CD4-positive, alpha-beta T cell treated with Interleukin-4 for 1 hour (primary cell): ENCODE results near the gene CDK18.

Experiments
- DNase-seq, 2 donors: peaks; one replicate each; pipeline ENCODE4 v3.0.0-alpha.2; 2020 to 2022

Gene CDK18

DNA sequence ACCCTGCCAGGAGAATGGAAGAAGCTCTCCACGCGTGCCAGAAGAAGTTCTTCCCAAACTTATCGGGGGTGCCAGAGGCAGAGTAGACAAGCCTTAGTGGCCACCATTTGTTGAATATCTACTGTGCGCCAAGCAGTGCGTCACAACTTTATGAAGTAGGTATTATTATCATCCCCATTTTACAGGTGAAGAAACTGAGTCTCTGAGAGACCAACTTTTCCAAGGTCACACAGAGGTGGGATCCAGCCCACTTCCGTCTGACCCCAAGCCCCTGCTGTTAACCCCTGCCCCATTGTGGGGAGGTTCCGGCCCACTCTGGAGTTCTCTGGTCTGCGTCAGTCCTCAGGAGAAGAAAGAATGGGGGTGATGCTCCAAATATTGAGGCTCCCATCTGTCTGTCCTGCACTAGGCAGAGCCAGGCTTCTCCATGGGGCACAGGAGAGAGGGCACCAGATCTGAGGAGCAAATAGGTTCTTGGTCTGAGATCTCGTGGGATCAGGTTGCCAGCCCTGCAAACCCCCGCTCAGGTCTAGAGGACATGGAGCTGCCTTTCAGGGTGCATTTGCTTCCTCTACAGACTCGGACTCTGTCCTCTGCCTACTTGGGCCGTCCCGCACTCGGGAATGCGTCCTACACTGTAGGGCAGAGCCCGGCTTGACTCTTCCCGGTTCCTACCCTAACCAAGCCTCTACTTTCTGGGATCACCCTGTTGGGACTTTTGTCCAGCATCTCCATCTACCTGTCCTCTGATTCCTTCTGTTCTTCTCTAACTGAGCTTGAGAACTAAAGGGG is 2.1 kb downstream of the CDK18 start:
- no peak for DNase-seq

DNA sequence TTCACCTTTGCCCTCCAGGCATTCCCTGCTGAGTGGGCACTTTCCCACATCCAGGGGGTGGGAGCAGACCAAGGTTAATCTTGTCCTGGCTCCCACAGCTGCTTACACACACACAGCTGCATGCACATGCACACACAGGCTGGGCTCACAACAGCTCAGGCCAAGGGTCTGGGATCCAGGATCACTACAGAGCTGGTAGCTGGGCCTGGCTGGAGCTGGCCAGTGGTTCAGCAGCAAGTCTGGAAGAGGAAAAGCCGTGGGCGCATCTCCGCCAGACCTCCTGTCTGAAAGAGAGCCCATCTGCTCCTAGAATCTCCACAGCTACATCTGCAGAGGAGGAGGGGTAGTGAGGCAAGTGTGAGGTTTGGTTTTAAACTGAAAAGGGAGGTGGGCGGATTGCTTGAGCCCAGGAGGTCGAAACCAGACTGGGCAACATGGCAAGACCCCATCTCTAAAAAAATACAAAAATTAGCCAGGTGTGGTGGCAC is 3.8 kb downstream of the CDK18 start:
- DNase-seq = no peak

GRCh38 chr1:205510308-205510950 is 6.0 kb downstream of the CDK18 start:
- DNase-seq = no peak

DNA sequence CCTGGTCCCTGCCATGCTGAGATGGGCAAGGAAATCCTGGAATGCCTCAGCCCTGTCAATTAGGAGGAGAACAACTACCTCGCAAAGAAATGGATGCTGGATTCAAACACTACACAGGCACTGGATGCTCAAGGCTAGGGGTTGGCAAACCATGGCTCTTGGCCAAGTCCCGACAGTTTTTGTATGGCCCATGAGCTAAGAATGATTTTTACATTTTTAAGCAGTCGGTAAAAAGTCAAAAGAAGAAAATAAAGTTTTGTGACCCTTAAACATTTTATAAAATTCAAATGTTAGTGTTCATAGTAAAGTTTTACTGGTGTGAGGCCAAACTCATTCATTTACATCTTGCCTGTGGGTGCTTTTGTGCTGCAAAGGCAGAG is 6.5 kb downstream of the CDK18 start:
- DNase-seq = no peak

GRCh38 chr1:205512059-205513045 is 7.9 kb downstream of the CDK18 start:
- DNase-seq = peak in 1 of 2 donors; percentile 22

DNA sequence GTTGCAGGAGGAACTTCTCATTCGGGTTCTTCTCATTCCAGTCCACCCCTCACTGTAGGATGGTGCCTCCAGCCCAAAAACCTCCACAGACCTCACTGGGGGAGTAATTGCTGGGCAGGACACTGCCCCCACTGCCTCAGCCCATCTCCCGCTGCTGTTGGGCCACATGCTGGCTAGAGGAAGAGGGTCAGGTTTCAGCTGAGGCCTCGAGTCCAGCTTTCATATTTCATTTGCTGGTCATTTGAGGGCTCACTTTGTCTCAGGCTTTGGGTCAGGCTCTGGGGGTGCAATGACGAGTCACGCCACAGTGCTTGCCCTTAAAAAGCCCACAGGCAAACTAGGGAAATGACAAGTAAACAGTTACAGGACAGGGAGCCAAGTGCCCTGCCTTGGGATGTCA is 9.3 kb downstream of the CDK18 start:
- DNase-seq = no peak

GRCh38 chr1:205514211-205515142 is 10.0 kb downstream of the CDK18 start:
- DNase-seq = no peak

GRCh38 chr1:205515781-205516253 is 11.3 kb downstream of the CDK18 start:
- no peak for DNase-seq

DNA sequence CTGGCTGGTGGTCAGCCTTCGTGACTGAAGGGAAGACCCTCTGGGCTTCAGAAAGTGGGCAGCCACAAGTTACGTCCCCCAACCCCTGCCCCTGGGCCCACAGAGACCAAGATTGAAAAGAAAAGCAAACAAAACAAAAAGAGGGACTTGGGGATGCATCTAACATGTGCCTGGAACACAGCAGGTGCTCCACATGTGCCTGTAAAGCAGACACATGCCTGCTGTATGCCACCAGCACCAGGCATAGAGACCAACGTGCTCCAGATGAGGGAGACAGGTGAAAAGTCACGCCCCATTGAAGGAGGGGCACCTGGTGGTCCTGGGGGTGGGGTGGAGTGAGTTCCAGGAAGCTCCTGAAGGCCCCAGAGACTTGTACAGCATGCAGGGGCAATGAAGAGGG is 11.9 kb downstream of the CDK18 start:
- no peak for DNase-seq

GRCh38 chr1:205517288-205517687 is 12.8 kb downstream of the CDK18 start:
- DNase-seq = no peak

DNA sequence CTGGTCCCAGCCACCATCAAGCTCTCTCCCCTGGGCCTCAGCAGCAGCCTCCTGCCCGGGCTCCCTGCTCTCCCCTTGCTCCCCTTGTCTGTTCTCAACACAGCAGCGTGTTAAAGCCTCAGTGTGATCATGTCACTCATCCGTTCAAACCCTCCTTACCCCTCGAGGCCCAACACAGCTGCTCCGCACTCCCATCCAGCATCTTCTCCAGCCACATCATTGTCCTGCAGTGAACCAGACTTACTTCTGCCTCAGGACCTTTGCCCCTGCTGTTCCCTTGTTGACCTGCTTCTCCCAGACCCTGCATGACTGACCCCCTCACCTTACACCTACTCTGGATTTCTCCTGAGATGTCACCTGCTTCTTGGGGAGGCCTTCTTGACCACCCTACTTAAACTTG is 13.3 kb downstream of the CDK18 start:
- DNase-seq = no peak

- DNase-seq = no peak
Observed at GRCh38 chr1:205518661-205519540, 14.4 kb downstream of the CDK18 start.

DNA sequence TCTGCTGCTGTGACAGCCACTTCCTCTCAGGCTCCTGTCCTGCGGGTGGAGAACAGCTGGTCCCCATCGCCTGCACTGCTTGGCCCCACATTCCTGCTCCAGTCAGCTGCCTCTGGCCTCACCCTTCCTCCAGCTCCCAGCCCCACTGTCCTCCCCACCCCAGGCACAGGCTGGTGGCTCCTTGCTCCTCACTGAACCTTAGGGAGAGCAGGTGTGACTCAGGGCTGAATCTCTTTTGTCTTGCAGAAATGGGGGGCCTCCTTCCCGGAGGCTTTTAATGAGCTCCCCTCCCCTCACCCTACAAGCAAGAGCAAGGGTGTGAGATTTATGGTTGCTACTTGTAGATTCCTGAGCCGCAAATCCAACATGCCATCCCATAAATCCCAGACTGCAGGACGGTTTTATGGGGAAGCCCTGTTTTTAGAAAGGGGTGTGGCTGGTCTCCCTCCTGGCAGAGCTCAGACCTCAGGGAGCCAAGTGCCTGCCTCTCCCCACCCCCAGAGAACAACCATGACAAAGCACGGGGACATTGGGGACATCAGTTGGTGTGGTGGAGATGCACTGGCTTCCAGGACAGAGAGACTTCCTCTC is 15.2 kb downstream of the CDK18 start:
- no peak for DNase-seq

GRCh38 chr1:205520709-205521108 is 16.2 kb downstream of the CDK18 start:
- DNase-seq = no peak

GRCh38 chr1:205521686-205522085 is 17.2 kb downstream of the CDK18 start:
- DNase-seq = no peak

GRCh38 chr1:205522692-205523091 is 18.2 kb downstream of the CDK18 start:
- DNase-seq = no peak

DNA sequence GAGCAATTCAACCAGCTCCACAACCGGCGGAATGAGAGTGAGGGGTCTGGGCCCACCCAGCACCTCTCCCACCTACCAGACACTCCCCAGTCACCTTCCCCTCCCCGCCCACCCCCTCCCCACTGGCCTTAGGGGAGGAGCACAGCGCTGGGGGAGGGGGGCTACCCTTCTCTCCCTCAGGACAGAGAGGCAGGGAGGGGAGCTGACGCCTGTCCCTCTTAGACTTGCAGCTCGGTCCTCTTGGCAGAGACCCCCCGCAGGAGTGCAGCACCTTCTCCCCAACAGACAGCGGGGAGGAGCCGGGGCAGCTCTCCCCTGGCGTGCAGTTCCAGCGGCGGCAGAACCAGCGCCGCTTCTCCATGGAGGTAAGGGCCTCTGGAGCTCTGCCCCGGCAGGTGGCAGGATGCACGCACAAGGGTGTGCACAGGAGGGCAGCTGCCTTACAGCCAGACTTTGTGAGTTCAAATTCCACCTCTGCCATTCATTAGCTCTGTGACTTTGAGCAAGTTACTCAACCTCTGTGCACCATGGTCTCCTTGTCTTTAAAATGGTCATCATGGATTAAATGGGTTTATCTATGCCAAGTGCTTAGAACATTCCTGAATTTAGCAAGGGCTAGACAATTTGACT is 18.9 kb downstream of the CDK18 start:
- no peak for DNase-seq

- peak; percentile 70 for DNase-seq
Observed at GRCh38 chr1:205523891-205524793, 19.7 kb downstream of the CDK18 start.

DNA sequence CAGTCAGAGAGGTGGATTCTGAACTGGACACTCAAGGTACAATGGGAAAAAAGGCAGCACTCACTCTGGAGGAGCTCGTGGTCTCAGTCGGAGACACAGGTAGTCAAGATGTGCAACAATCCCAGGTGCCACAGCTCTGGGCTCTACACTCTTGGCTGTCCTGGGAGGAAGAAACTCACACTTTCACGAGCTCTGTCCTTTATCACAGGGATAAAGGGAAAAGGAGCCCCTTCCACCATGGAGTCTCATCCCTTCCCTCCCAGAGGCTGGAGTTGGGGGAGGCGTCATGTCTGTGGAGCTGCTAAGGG is 20.3 kb downstream of the CDK18 start:
- no peak for DNase-seq
